Measurements from ENCODE around the gene CHRNB4. TPM values are rescaled to one million over a fixed set of nuclear protein-coding genes. Genes with fewer than 3 reads are reported as not detected.

CHRNB4 gene
- total RNA-seq, 1 donor from 2014 or later = not detected

- intact Hi-C loops (cut with micrococcal nuclease) = no loop called here
- Mint-ChIP-seq H3K4me1 (no peaks in the 10 kb centered on the region), H3K9me3 (no peaks in the 10 kb centered on the region), H3K27ac (no peak overlapping the region), H3K36me3 (ENCODE audit: low read depth) (no peaks in the 10 kb centered on the region), H3K4me3 (no peak overlapping the region), H3K27me3 (peaks cover 3% of the 10 kb centered on the region)
- DNase-seq (no peak), ATAC-seq (ENCODE audit: low read depth) (no peak)
- TF ChIP-seq CTCF (IDR thresholded peaks at IDR 0.05) = no peak
- ChIA-PET POLR2A (no interaction called here), CTCF (no interaction called here)
Observed at GRCh38 chr15:78682693-78683410, 41.8 kb upstream of the CHRNB4 start.

GRCh38 chr15:78682004-78682651 is 41.1 kb upstream of the CHRNB4 start:
- Mint-ChIP-seq H3K27me3 (peaks cover 3% of the 10 kb centered on the region), H3K4me3 (no peak overlapping the region), H3K4me1 (no peaks in the 10 kb centered on the region), H3K36me3 (ENCODE audit: low read depth) (no peaks in the 10 kb centered on the region), H3K9me3 (no peaks in the 10 kb centered on the region), H3K27ac (no peak overlapping the region)
- ATAC-seq (ENCODE audit: low read depth) (no peak), DNase-seq (no peak)
- no peak for TF ChIP-seq CTCF (IDR thresholded peaks at IDR 0.05)
- CTCF ChIA-PET = no interaction called here
- POLR2A ChIA-PET = no interaction called here
- intact Hi-C loops (cut with micrococcal nuclease) = no loop called here

GRCh38 chr15:78681281-78682003 is 40.4 kb upstream of the CHRNB4 start:
- Mint-ChIP-seq H3K4me1 (no peaks in the 10 kb centered on the region), H3K27ac (no peak overlapping the region)
- POLR2A ChIA-PET = no interaction called here

GRCh38 chr15:78680431-78681075 is 39.5 kb upstream of the CHRNB4 start:
- POLR2A ChIA-PET = interaction anchor here (0.6 kb wide), 1 partner anchor 122 kb away, joined by 4 read pairs; no protein-coding TSS in a partner anchor
- H3K9me3 Mint-ChIP-seq = no peaks in the 10 kb centered on the region
- intact Hi-C loops (cut with micrococcal nuclease) = no loop called here
- H3K36me3 Mint-ChIP-seq (ENCODE audit: low read depth) = no peaks in the 10 kb centered on the region
- no peak overlapping the region for H3K27ac Mint-ChIP-seq
- ATAC-seq (ENCODE audit: low read depth) = no peak
- H3K27me3 Mint-ChIP-seq = peaks cover 3% of the 10 kb centered on the region
- no peak overlapping the region for H3K4me3 Mint-ChIP-seq
- no peak for DNase-seq
- H3K4me1 Mint-ChIP-seq = no peaks in the 10 kb centered on the region
- CTCF ChIA-PET = no interaction called here
- no peak for TF ChIP-seq CTCF (IDR thresholded peaks at IDR 0.05)

More at GRCh38 chr15:78681281-78682003, 40.4 kb upstream of the CHRNB4 start:
- H3K27me3 Mint-ChIP-seq = peaks cover 3% of the 10 kb centered on the region
- no peaks in the 10 kb centered on the region for H3K36me3 Mint-ChIP-seq (ENCODE audit: low read depth)
- ATAC-seq (ENCODE audit: low read depth) (no peak), DNase-seq (no peak)
- CTCF ChIA-PET = no interaction called here
- no peaks in the 10 kb centered on the region for H3K9me3 Mint-ChIP-seq
- TF ChIP-seq CTCF (IDR thresholded peaks at IDR 0.05) = no peak
- intact Hi-C loops (cut with micrococcal nuclease) = no loop called here
- no peak overlapping the region for H3K4me3 Mint-ChIP-seq

GRCh38 chr15:78679089-78679511 is 38.1 kb upstream of the CHRNB4 start:
- no peak for ATAC-seq (ENCODE audit: low read depth)
- Mint-ChIP-seq H3K4me1 (no peaks in the 10 kb centered on the region), H3K36me3 (ENCODE audit: low read depth) (no peaks in the 10 kb centered on the region), H3K9me3 (no peaks in the 10 kb centered on the region), H3K27ac (no peak overlapping the region), H3K27me3 (peaks cover 3% of the 10 kb centered on the region), H3K4me3 (no peak overlapping the region)
- TF ChIP-seq CTCF (IDR thresholded peaks at IDR 0.05) = no peak
- no peak for DNase-seq
- ChIA-PET POLR2A (no interaction called here), CTCF (no interaction called here)
- intact Hi-C loops (cut with micrococcal nuclease) = no loop called here
